Lower lobe of right lung (tissue), 2 donors: ENCODE data around the gene BOC. TPM values are rescaled to one million over a fixed set of nuclear protein-coding genes. Genes with fewer than 3 reads are reported as not detected.

Experiments
- ATAC-seq, 2 donors: fragments of 200-7000 bp; cut with Tn5 transposase; one replicate each; pipeline ENCODE4 v1.9.1; 2020 to 2022; ENCODE audit warnings: mild to moderate bottlenecking in 2 of 2, moderate library complexity in 2 of 2
- DNase-seq: peaks from one replicate; pipeline ENCODE4 v3.0.0-alpha.2; 2020
- H3K27ac ChIP-seq: fragments of 200-600 bp; one replicate; pipeline ENCODE4 v1.8.0; 2022
- H3K27me3 ChIP-seq: fragments of 200-600 bp; one replicate; pipeline ENCODE4 v1.8.0; 2022; ENCODE audit warnings: low read depth
- H3K36me3 ChIP-seq: fragments of 200-600 bp; one replicate; pipeline ENCODE4 v1.8.0; 2022; ENCODE audit warnings: mild to moderate bottlenecking
- H3K4me1 ChIP-seq: fragments of 200-600 bp; one replicate; pipeline ENCODE4 v1.8.0; 2022
- H3K4me3 ChIP-seq: fragments of 200-600 bp; one replicate; pipeline ENCODE4 v1.8.0; 2022; ENCODE audit warnings: mild to moderate bottlenecking
- H3K9me3 ChIP-seq: fragments of 200-600 bp; one replicate; pipeline ENCODE4 v1.8.0; 2022
- intact Hi-C: fragments of 100-400 bp; cut with DNase I; formaldehyde crosslinking; loops from one replicate; pipeline ENCODE4 v1.11.0; 2022
- total RNA-seq: library from RNA; stranded (reverse); fragmentation: NEBNext Ultra II Directional; extraction: Animal tissue kit (Norgen Biotek cat#: 25700); gene quantifications from one replicate; pipeline ENCODE4 v1.2.1, GENCODE V29; 2021
- TF ChIP-seq, protein P1 (sequence below): fragments of 200-600 bp; IDR thresholded peaks from one replicate; pipeline ENCODE4 v1.8.0; 2022; ENCODE audit warnings: antibody characterized with exemption, mild to moderate bottlenecking
- donor health status: DM: no; HTN: yes; CAD: no; lungs with severe emphysema.

The BOC gene
- total RNA-seq, 1 donor from 2014 or later = 10.1 TPM

DNA sequence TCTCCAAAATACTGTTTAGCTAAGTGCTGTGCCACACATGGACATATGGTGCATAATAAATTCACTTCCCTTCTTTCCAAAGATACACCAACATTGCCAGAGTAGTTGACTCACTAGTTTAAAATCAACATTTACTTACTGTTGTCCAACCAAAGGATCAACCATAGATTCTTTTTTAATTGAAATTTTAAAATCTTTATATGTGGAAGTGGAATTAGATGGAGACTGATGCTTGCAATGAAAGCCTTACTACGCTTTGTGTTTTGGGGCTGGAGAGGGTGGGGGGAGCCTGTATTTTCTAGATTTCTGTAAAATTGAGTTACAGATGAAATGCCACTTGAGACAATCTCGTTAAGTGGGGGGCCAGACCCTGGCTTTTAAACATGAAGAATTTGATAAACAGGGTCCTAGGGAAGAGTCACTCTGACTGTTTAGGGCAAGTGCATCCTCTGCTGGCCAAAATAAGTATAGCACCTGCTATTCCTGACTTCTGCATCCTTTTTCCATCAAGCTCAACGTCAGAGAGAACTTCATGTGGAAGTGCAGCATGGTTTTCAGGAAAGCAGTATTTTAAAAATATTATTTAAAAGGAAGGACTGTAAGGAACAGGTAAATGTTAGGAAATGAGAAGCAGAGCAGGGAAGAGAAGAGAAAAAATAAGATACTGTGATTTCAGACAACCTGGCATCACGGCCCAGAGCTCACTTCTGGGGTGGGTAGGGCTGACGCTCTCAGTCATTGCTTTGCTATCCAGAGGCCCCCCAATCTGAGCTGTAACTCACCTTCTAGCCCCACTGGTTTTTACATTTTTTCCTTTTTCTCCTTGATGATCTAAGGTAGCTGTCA, 76.7 kb downstream of the BOC start:
- H3K36me3 ChIP-seq = no peaks in the 10 kb centered on the region
- DNase-seq (no peak), ATAC-seq (peak; percentile 52 to 70)
- no peak overlapping the region for H3K4me3 ChIP-seq
- no peaks in the 10 kb centered on the region for H3K9me3 ChIP-seq
- no peak overlapping the region for H3K27ac ChIP-seq
- H3K27me3 ChIP-seq = no peaks in the 10 kb centered on the region
- intact Hi-C loops = loop anchor here (5.0 kb wide), 2 partner anchors 151 to 236 kb away; no protein-coding TSS in a partner anchor
- TF ChIP-seq, protein P1, sequence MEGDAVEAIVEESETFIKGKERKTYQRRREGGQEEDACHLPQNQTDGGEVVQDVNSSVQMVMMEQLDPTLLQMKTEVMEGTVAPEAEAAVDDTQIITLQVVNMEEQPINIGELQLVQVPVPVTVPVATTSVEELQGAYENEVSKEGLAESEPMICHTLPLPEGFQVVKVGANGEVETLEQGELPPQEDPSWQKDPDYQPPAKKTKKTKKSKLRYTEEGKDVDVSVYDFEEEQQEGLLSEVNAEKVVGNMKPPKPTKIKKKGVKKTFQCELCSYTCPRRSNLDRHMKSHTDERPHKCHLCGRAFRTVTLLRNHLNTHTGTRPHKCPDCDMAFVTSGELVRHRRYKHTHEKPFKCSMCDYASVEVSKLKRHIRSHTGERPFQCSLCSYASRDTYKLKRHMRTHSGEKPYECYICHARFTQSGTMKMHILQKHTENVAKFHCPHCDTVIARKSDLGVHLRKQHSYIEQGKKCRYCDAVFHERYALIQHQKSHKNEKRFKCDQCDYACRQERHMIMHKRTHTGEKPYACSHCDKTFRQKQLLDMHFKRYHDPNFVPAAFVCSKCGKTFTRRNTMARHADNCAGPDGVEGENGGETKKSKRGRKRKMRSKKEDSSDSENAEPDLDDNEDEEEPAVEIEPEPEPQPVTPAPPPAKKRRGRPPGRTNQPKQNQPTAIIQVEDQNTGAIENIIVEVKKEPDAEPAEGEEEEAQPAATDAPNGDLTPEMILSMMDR = peak; percentile 92
- H3K4me1 ChIP-seq = no peaks in the 10 kb centered on the region

DNA sequence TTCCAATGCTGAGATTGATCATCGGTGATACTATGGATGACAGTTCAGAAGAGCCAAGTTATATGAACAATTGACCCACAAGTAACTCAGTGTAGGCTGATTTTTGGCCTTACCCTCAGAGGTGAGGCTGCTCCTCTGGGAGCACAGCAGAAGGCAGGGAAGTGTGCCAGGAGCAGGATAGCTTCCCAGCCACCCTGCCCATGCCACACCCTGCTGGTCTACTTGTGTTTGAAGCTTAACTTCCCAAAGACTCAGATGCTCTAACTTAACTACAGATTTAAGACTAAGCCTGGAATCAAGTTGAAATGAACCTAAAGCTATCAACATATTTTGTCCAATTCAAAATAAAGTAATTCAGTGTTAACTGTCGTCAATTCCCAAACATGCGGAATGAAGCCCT, 77.5 kb downstream of the BOC start:
- TF ChIP-seq, protein P1 = no peak
- H3K4me1 ChIP-seq = no peaks in the 10 kb centered on the region

DNA sequence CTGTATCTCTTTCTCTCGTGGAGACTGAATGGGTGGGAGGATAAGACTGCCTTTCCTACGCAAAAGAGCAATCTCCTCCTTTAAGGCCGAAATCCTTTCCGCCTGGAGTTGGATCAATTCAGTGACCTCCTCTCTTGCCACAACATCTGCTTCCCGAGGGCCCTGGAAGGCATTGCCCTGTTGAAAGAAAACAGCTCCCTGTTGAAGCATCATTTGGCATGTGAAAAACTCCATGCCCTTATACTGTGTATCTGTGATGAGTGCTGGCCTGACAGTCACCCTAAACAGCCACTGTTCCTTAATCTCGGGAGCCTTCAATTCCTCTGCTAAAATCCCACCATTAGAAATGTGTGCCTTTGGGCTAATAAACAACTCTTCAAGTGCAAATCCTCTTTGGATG, 80.2 kb downstream of the BOC start:
- H3K27ac ChIP-seq = no peak overlapping the region

More for the DNA sequence above, 77.5 kb downstream of the BOC start:
- DNase-seq (no peak), ATAC-seq (no peak)
- H3K4me3 ChIP-seq = no peak overlapping the region
- intact Hi-C loops = loop anchor here (5.0 kb wide), 2 partner anchors 152 to 237 kb away; no protein-coding TSS in a partner anchor
- no peaks in the 10 kb centered on the region for H3K27me3 ChIP-seq
- no peaks in the 10 kb centered on the region for H3K36me3 ChIP-seq
- H3K27ac ChIP-seq = no peak overlapping the region
- no peaks in the 10 kb centered on the region for H3K9me3 ChIP-seq

DNA sequence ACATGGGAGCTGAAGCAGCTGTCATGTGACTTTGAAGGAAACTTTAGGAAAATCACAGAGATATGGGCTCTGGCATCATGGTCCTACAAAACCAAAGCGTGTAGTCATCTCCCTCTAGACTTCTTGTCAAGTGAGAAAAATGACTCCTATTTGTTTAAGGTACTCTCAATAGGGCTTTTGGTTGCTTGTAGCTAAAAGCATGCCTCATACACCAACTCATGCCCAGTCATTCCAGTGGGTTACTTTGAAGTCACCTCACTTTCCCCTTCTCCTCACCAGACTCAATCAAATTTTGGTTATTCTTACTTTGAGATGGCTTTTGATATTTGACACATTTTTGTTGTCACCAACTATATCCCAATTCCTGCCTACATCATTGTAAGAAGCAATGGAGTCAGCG, 81.6 kb downstream of the BOC start:
- Histone ChIP-seq H3K27me3 (no peaks in the 10 kb centered on the region), H3K4me3 (no peak overlapping the region), H3K27ac (no peak overlapping the region), H3K4me1 (no peaks in the 10 kb centered on the region), H3K9me3 (no peaks in the 10 kb centered on the region), H3K36me3 (no peaks in the 10 kb centered on the region)
- TF ChIP-seq, protein P1 = no peak
- no peak for ATAC-seq
- intact Hi-C loops = no loop called here
- DNase-seq = no peak

More for the DNA sequence above, 80.2 kb downstream of the BOC start:
- intact Hi-C loops = no loop called here
- DNase-seq (no peak), ATAC-seq (no peak)
- no peaks in the 10 kb centered on the region for H3K9me3 ChIP-seq
- H3K36me3 ChIP-seq = no peaks in the 10 kb centered on the region
- H3K4me1 ChIP-seq = no peaks in the 10 kb centered on the region
- no peak overlapping the region for H3K4me3 ChIP-seq
- TF ChIP-seq, protein P1 = no peak
- no peaks in the 10 kb centered on the region for H3K27me3 ChIP-seq

DNA sequence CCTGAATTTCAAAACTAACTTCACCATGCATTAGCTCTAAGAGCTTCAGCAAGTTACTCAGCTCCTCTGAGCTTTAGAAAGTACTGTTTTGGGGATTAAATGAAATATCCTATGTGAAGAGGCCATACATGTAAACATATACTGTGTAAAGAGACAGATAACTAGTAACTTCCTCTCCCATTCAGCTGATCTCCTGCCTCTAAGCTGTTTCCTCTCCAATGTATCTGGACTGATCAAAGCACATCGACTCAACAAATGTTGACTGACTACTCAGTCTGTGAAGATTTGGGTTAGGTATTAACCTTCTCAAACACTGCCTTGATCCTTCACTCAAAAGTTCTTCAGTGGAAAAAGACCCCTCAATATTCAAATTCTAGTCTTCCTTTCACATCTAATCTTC, 82.0 kb downstream of the BOC start:
- ATAC-seq (no peak), DNase-seq (no peak)
- TF ChIP-seq, protein P1 = no peak
- Histone ChIP-seq H3K36me3 (no peaks in the 10 kb centered on the region), H3K27ac (no peak overlapping the region), H3K4me1 (no peaks in the 10 kb centered on the region), H3K9me3 (no peaks in the 10 kb centered on the region), H3K4me3 (no peak overlapping the region), H3K27me3 (no peaks in the 10 kb centered on the region)
- intact Hi-C loops = no loop called here
